PC-3 (cell line): ENCODE data around the gene MACROD2.

Experiments
- CTCF ChIP-seq: fragments of 300-600 bp; sonication (generic); conservative IDR thresholded peaks from 2 replicates; pipeline ENCODE4 v1.5.1; 2017; ENCODE audit warnings: antibody characterized with exemption, low read depth, mild to moderate bottlenecking, low read length
- EZH2 ChIP-seq: fragments of 300-600 bp; sonication (generic); IDR thresholded peaks from one replicate; pipeline ENCODE4 v1.6.1; 2017; ENCODE audit warnings: antibody characterized with exemption, mild to moderate bottlenecking, low read length; ENCODE audit not compliant: unreplicated experiment

GRCh38 chr20:14664101-14664500, 668.8 kb downstream of the MACROD2 start:
- TF ChIP-seq CTCF (no peak), EZH2 (no peak)
